Measurements from ENCODE around the gene MREG. TPM values are rescaled to one million over a fixed set of nuclear protein-coding genes. Genes with fewer than 3 reads are reported as not detected.

Gene MREG
- total RNA-seq, 1 donor from 2014 or later = 1.8 TPM

- H3K27ac Mint-ChIP-seq (ENCODE audit: unreplicated experiment) = peak overlapping the region; percentile 74
- no peak for TF ChIP-seq CTCF (IDR thresholded peaks at IDR 0.05)
- H3K27me3 Mint-ChIP-seq (ENCODE audit: low read depth) = no peaks in the 10 kb centered on the region
- DNase-seq (ENCODE audit: low spot score) = no peak
- no peaks in the 10 kb centered on the region for H3K36me3 Mint-ChIP-seq (ENCODE audit: low read depth)
- H3K9me3 Mint-ChIP-seq (ENCODE audit: low read depth) = no peaks in the 10 kb centered on the region
- H3K4me1 Mint-ChIP-seq (ENCODE audit: low read depth) = peaks cover 21% of the 10 kb centered on the region
- no peak overlapping the region for H3K4me3 Mint-ChIP-seq (ENCODE audit: unreplicated experiment)
Measured at GRCh38 chr2:216031960-216032689, 18.8 kb upstream of the MREG start.

- no peaks in the 10 kb centered on the region for H3K27me3 Mint-ChIP-seq (ENCODE audit: low read depth)
- H3K4me3 Mint-ChIP-seq (ENCODE audit: unreplicated experiment) = no peak overlapping the region
- DNase-seq (ENCODE audit: low spot score) = no peak
- peaks cover 21% of the 10 kb centered on the region for H3K4me1 Mint-ChIP-seq (ENCODE audit: low read depth)
- no peak for TF ChIP-seq CTCF (IDR thresholded peaks at IDR 0.05)
- H3K27ac Mint-ChIP-seq (ENCODE audit: unreplicated experiment) = no peak overlapping the region
- H3K9me3 Mint-ChIP-seq (ENCODE audit: low read depth) = no peaks in the 10 kb centered on the region
- no peaks in the 10 kb centered on the region for H3K36me3 Mint-ChIP-seq (ENCODE audit: low read depth)
Measured at GRCh38 chr2:216030216-216030615, 16.9 kb upstream of the MREG start.

- no peak overlapping the region for H3K27ac Mint-ChIP-seq (ENCODE audit: unreplicated experiment)
- DNase-seq (ENCODE audit: low spot score) = no peak
- H3K27me3 Mint-ChIP-seq (ENCODE audit: low read depth) = no peaks in the 10 kb centered on the region
- H3K9me3 Mint-ChIP-seq (ENCODE audit: low read depth) = no peaks in the 10 kb centered on the region
- no peaks in the 10 kb centered on the region for H3K36me3 Mint-ChIP-seq (ENCODE audit: low read depth)
- no peak overlapping the region for H3K4me3 Mint-ChIP-seq (ENCODE audit: unreplicated experiment)
- no peak for TF ChIP-seq CTCF (IDR thresholded peaks at IDR 0.05)
- H3K4me1 Mint-ChIP-seq (ENCODE audit: low read depth) = peaks cover 21% of the 10 kb centered on the region
Measured at GRCh38 chr2:216029416-216030129, 16.2 kb upstream of the MREG start.

- Mint-ChIP-seq H3K36me3 (ENCODE audit: low read depth) (no peaks in the 10 kb centered on the region), H3K27me3 (ENCODE audit: low read depth) (no peaks in the 10 kb centered on the region), H3K4me1 (ENCODE audit: low read depth) (no peaks in the 10 kb centered on the region), H3K4me3 (ENCODE audit: unreplicated experiment) (no peak overlapping the region), H3K9me3 (ENCODE audit: low read depth) (no peaks in the 10 kb centered on the region), H3K27ac (ENCODE audit: unreplicated experiment) (no peak overlapping the region)
- no peak for TF ChIP-seq CTCF (IDR thresholded peaks at IDR 0.05)
- no peak for DNase-seq (ENCODE audit: low spot score)
Measured at GRCh38 chr2:216024779-216025336, 11.5 kb upstream of the MREG start.

GRCh38 chr2:216023055-216023648, 9.8 kb upstream of the MREG start:
- Mint-ChIP-seq H3K27ac (ENCODE audit: unreplicated experiment) (no peak overlapping the region), H3K4me3 (ENCODE audit: unreplicated experiment) (no peak overlapping the region), H3K27me3 (ENCODE audit: low read depth) (no peaks in the 10 kb centered on the region), H3K9me3 (ENCODE audit: low read depth) (no peaks in the 10 kb centered on the region), H3K36me3 (ENCODE audit: low read depth) (no peaks in the 10 kb centered on the region), H3K4me1 (ENCODE audit: low read depth) (no peaks in the 10 kb centered on the region)
- peak; percentile 85 for TF ChIP-seq CTCF (IDR thresholded peaks at IDR 0.05)
- DNase-seq (ENCODE audit: low spot score) = no peak
